Measurements from ENCODE around the gene INO80D.

- TF ChIP-seq POLR2A (IDR thresholded peaks at IDR 0.05): no peak
- no peak for TF ChIP-seq CTCF (IDR thresholded peaks at IDR 0.05)
Measured at GRCh38 chr2:206020171-206020570, 65.8 kb downstream of the INO80D start.

Measured in heart left ventricle (tissue), 13 donors.